Stromal cell of bone marrow (primary cell): ENCODE measurements around the gene FOXJ2.
"Not testable (repeated sequence)": the region's sequence is repeated elsewhere in the genome, so short reads cannot be mapped to it uniquely, and the experiment has no call there.

ENCODE experiments used
- DNase-seq: peaks from one replicate; pipeline ENCODE4 v3.0.0-alpha.2; 2012; ENCODE audit warnings: low read depth

FOXJ2 gene

DNA sequence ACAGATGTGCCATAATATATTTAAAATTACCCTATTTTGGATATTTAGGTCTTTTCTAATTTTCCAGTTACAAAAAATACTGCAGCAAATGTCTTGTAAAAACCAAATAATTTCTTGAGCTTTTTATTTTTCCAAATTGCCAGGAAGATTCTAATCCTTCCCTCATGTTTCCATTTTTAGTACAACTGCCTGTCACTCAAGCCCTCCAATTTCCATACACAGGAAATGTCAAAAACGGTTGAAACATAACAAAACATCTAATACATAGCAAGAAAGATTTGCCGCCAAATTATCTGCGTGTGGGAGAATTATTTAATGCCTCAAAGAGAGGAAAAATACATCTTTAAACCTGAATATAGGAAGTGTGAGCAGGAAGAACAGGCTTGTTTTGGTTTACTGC is 2.3 kb upstream of the FOXJ2 start:
- no peak for DNase-seq

GRCh38 chr12:8031017-8031416 is 1.5 kb upstream of the FOXJ2 start:
- DNase-seq, result not testable (repeated sequence)

DNA sequence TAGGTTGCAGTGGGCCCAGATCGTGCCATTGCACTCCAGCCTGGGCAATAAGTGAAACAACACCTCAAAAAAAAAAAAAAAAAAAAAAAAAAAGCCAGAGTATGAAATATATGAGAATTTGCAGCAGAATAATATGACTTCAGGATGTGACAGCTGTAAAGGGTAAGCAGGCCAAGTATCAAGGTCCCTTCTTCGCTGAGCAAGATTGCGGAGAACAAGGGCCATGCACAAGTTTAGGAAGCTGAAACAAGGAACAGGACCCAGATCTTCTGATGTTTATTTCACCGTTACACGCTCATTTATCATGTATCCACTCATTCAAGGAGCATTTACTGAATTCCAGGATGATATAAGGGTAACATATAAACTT is 659 bp upstream of the FOXJ2 start:
- no peak for DNase-seq

- DNase-seq, result peak; percentile 31
Measured at GRCh38 chr12:8033153-8034044, 883 bp downstream of the FOXJ2 start.

- no peak for DNase-seq
Measured at GRCh38 chr12:8034802-8035201, 2.3 kb downstream of the FOXJ2 start.

- DNase-seq, result no peak
Measured at GRCh38 chr12:8035440-8036010, 3.0 kb downstream of the FOXJ2 start.

DNA sequence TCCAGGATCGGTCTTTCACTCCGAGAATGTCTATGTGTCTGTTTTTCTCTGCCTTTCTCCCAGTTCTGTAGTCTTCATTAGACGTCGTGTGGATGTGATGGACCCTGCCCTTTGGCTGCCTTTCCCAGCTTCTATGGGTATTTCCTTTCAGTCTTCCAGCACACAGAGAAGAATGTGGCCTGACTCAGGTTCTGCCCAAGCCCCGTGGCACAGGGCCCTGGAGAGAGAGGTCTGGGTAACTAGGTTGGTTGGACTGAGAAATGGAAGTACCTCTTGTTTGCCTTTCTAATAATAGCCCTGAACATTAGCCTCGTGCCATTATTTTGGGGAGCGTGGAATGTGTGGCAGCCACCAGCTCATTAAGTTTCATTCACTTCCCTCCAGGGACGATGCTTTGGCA is 3.8 kb downstream of the FOXJ2 start:
- no peak for DNase-seq

- no peak for DNase-seq
Measured at GRCh38 chr12:8037046-8037663, 4.6 kb downstream of the FOXJ2 start.

- no peak for DNase-seq
Measured at GRCh38 chr12:8037947-8038346, 5.4 kb downstream of the FOXJ2 start.

GRCh38 chr12:8038659-8039114 is 6.2 kb downstream of the FOXJ2 start:
- peak; percentile 29 for DNase-seq

- DNase-seq, result no peak
Measured at GRCh38 chr12:8040791-8041190, 8.3 kb downstream of the FOXJ2 start.

GRCh38 chr12:8045952-8046944 is 13.7 kb downstream of the FOXJ2 start:
- DNase-seq, result peak; percentile 63

DNA sequence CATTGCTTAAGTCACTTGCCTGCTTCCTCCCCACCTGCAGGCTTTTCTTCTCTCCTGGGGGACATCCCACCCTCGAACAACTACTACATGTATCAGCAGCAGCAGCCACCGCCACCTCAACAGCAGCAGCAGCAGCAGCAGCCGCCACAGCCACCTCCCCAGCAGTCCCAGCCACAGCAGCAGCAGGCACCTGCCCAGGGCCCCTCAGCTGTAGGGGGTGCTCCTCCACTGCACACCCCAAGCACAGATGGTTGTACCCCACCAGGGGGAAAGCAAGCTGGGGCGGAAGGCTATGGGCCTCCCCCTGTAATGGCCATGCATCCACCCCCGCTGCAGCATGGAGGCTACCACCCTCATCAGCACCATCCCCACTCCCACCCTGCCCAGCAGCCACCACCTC is 15.3 kb downstream of the FOXJ2 start:
- no peak for DNase-seq

GRCh38 chr12:8048906-8049305 is 16.4 kb downstream of the FOXJ2 start:
- DNase-seq, result no peak

DNA sequence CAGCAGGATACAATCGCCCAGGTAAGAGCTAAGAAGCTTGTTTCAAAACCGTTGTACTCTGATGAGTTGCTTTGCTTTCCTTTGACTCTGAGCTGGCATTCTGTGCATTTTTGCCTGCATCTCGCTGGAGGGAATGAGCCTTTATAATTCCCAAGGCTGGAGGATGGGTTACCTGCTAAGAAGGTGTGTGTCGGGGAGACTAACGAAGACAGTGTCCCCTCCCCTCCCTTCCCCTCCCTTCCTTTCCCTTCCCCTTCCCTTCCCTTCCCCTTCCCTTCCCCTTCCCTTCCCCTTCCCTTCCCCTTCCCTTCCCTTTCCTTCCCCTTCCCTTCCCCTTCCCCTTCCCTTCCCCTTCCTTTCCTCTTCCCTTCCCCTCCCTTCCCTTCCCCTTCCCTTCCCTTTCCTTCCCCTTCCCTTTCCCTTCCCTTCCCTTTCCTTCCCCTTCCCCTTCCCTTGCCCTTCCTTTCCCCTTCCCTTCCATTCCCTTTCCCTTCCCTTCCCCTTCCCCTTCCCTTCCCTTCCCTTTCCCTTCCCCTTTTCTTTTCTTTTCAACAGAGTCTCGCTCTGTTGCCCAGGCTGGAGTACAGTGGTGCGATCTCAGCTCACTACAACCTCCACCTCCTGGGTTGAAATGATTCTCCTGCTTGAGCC is 18.2 kb downstream of the FOXJ2 start:
- DNase-seq, result no peak

DNA sequence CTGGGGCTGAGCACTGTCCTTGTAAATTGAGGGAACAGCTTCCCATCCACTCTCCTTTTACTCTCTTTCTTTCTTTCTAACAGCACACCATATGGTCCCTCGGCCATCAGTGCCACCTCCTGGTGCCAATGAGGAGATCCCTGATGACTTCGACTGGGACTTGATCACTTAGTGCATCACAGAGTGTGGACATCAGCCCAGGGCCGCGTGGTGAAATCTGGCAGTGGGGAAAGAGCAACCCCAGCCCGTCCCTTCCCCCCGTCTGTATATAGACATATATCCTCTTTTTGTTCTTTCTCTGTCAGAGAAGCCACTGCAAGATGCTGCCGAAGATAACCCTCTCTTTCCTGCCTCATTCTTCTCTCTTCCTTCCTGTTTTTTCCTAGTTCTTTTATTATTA is 20.2 kb downstream of the FOXJ2 start:
- no peak for DNase-seq

GRCh38 chr12:8054816-8055215 is 22.3 kb downstream of the FOXJ2 start:
- DNase-seq, result no peak

GRCh38 chr12:8057306-8057705 is 24.8 kb downstream of the FOXJ2 start:
- DNase-seq, result no peak

GRCh38 chr12:8057839-8058238 is 25.3 kb downstream of the FOXJ2 start:
- DNase-seq, result peak; percentile 74

- DNase-seq, result no peak
Measured at GRCh38 chr12:8058506-8058905, 26.0 kb downstream of the FOXJ2 start.

DNA sequence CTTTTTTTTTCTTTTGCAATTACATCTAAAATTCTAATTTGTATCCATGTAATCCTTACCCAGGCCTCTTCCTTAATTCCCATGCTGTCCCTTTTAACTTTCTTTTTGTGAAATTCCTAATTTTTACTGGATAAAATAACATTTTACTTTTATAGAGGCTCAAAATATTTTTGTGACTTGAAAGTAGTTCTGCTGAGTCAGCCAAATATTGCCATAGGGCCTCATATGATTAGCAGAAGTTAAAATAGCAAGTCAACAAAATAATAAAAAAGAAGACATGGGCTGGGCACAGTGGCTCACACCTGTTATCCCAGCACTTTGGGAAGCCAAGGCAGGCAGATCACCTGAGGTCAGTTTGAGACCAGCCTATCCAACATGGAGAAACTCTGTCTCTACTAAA is 31.6 kb downstream of the FOXJ2 start:
- DNase-seq, result no peak
